ENCODE results near the gene GPR37.

- no peak for TF ChIP-seq CTCF (IDR thresholded peaks at IDR 0.05)
- TF ChIP-seq EZH2 (IDR thresholded peaks at IDR 0.05), result no peak
- no peak for TF ChIP-seq EZH2phosphoT487 (IDR thresholded peaks at IDR 0.05)
These were observed 48.6 kb upstream of the GPR37 start for GRCh38 chr7:124813994-124814798.

All from neural progenitor cell (in vitro differentiated cells).